Activated T-helper 17 cell treated with anti-CD3 and anti-CD28 coated beads, Interleukin-2, amount 50 U/mL, for 72 hours (primary cell): ENCODE measurements around the gene PGA5. TPM values are rescaled to one million over a fixed set of nuclear protein-coding genes. Genes with fewer than 3 reads are reported as not detected.
"Not testable (repeated sequence)": the region's sequence is repeated elsewhere in the genome, so short reads cannot be mapped to it uniquely, and the experiment has no call there.

ENCODE experiments used
- ATAC-seq: fragments of 150-1000 bp; cut with Tn5 transposase; replicated peaks from 2 replicates; pipeline ENCODE4 v1.10.0; 2021; ENCODE audit warnings: mild to moderate bottlenecking, moderate library complexity
- H3K27ac Mint-ChIP-seq: one replicate; pipeline ENCODE4 v1.8.0; 2022; ENCODE audit warnings: mixed read lengths
- H3K27me3 Mint-ChIP-seq: one replicate; pipeline ENCODE4 v1.8.0; 2022; ENCODE audit warnings: mixed read lengths
- H3K36me3 Mint-ChIP-seq: one replicate; pipeline ENCODE4 v1.8.0; 2022; ENCODE audit warnings: low read depth, mild to moderate bottlenecking, mixed read lengths
- H3K4me1 Mint-ChIP-seq: one replicate; pipeline ENCODE4 v1.8.0; 2022; ENCODE audit warnings: mixed read lengths
- H3K4me3 Mint-ChIP-seq: one replicate; pipeline ENCODE4 v1.8.0; 2022; ENCODE audit warnings: mild to moderate bottlenecking, mixed read lengths
- H3K9me3 Mint-ChIP-seq: one replicate; pipeline ENCODE4 v1.8.0; 2022; ENCODE audit warnings: mixed read lengths
- total RNA-seq, 2 donors: library from RNA; stranded (reverse); gene quantifications; one replicate each; pipeline ENCODE4 v1.2.3, GENCODE V29; 2022

PGA5 gene
- total RNA-seq, 2 donors from 2014 or later = not detected

DNA sequence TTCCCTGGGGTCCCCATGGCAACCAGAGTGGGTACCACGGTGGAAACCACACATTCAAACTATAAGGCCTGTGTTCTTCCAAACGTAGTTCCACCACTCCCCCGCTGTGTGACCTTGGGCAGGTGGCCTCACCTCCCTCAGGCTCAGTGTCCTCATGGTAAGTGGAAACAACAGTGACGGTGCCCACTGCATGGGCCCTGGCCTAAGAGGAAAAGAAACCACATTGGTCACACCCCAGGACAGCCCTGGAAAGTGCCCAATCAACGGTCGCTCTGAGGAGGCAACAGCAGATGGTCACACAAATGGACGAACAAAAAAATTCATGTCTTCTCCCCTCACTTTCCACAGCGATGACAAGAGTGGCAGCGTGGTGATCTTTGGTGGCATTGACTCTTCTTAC, 7.1 kb downstream of the PGA5 start:
- ATAC-seq, H3K36me3 Mint-ChIP-seq, H3K27ac Mint-ChIP-seq, H3K4me1 Mint-ChIP-seq, H3K9me3 Mint-ChIP-seq, H3K27me3 Mint-ChIP-seq, H3K4me3 Mint-ChIP-seq: not testable (repeated sequence)

DNA sequence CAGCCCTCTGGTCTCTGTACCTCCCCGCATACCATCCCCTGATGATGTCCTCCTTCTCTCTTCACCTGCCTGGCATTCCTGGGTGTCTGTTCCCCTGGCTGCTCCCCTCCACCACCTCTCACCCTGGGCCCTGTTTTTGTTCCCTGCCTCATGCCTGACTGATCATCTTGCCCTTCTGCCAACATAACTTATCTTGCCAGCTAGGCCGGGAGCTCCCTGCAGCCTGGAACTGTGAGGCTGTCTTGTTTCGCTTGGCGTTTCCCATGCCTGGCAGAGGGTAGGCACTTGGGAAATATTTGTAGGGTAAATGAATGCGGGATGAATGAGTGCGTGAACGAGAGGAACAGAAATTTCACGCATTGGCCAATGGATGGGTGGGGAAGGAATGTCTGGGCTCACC, 8.2 kb downstream of the PGA5 start:
- not testable (repeated sequence) for ATAC-seq, H3K9me3 Mint-ChIP-seq, H3K4me3 Mint-ChIP-seq, H3K27me3 Mint-ChIP-seq, H3K4me1 Mint-ChIP-seq, H3K27ac Mint-ChIP-seq, H3K36me3 Mint-ChIP-seq

DNA sequence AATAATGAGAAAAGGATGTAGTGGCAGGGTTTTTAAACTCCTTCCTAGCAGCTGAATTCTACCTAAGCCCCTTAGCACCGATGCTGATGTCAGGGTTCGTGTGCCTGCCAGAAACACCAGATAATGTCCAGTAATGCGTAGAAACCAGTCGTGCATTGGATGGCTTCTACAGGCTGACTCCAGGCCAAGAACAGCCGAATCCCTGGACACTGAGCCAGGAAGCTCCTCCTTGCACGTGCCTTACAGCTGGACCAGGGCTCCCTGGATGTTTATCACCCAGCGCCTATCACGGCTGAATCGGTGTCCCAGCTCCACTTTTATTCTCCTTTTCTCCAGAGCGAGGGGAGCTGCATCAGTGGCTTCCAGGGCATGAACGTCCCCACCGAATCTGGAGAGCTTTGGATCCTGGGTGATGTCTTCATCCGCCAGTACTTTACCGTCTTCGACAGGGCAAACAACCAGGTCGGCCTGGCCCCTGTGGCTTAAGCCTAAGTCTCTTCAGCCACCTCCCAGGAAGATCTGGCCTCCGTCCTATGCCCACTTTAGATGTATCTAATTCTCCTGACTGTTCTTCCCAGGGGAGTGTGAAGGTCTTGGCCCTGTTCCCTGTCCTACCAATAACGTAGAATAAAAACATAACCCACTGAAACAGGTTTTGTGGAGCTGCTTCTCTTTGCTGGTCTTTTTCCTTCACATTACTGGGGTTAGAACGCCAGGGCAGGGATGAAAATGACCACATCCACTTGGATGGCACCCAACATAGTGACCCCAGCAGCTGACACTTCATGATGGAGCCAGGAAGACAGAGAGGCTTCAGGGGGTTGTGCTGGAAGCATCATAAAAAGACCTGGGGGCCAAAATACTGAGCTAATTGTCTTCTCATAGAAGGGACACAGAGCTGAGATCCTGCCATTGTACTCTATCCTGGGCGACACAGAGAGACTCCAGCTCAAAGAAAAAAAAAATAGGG, 10.1 kb downstream of the PGA5 start:
- not testable (repeated sequence) for H3K27ac Mint-ChIP-seq, ATAC-seq, H3K4me3 Mint-ChIP-seq, H3K27me3 Mint-ChIP-seq, H3K4me1 Mint-ChIP-seq, H3K9me3 Mint-ChIP-seq, H3K36me3 Mint-ChIP-seq

DNA sequence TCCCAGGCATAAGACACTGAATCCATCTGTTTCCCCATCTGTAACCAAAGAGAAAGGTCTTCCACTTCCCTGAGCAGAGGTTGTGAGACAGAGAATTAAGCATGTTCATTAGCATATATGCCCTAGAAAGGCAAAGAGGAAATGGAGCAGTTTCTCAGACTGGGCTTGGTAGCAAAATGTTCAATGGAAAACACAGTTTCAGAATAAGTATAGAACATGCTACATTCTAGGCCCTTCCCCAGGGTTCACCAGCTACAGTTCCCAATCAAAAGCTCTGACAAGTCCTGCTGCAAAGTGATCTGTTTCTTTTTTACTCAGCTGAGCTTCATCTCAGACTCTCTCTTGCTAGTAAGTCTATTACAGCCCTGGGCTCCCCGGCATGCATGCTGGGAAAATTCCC, 11.4 kb downstream of the PGA5 start:
- ATAC-seq, H3K9me3 Mint-ChIP-seq, H3K4me1 Mint-ChIP-seq, H3K36me3 Mint-ChIP-seq, H3K27me3 Mint-ChIP-seq, H3K4me3 Mint-ChIP-seq, H3K27ac Mint-ChIP-seq: not testable (repeated sequence)

DNA sequence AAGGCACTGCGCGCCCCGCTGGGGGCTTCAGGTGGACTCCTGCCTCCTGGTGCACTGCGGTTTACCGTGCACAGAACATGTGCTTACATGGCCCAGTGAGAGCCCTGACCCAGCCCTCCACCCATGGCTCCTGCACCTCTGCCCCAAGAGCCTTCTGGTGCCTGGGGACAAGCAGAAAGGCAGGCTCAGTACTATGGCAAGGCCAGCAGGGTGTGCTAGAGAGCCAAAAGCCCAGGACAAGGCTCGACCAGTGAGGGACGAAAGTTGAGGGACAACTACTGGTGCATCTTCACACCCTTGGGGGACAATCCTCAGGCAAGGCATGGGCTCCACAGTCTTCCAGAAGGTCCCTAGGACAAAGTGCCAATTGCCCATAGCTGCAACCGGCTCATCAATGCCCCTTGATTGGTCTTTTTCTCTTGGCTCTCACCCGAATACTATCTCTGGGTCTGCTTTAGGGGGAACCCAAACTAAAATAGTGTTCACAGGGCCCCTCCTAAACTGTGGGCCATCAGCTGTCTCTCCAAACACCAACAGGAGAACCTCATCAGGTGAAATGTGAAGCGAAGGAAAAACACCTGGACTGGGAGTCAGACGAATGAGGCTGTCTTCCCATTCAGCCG, 13.5 kb downstream of the PGA5 start:
- Mint-ChIP-seq H3K27me3 (peaks cover 3% of the 10 kb centered on the region), H3K36me3 (no peaks in the 10 kb centered on the region), H3K4me3 (no peak overlapping the region), H3K27ac (no peak overlapping the region), H3K9me3 (no peaks in the 10 kb centered on the region), H3K4me1 (no peaks in the 10 kb centered on the region)
- ATAC-seq = peak; percentile 93

DNA sequence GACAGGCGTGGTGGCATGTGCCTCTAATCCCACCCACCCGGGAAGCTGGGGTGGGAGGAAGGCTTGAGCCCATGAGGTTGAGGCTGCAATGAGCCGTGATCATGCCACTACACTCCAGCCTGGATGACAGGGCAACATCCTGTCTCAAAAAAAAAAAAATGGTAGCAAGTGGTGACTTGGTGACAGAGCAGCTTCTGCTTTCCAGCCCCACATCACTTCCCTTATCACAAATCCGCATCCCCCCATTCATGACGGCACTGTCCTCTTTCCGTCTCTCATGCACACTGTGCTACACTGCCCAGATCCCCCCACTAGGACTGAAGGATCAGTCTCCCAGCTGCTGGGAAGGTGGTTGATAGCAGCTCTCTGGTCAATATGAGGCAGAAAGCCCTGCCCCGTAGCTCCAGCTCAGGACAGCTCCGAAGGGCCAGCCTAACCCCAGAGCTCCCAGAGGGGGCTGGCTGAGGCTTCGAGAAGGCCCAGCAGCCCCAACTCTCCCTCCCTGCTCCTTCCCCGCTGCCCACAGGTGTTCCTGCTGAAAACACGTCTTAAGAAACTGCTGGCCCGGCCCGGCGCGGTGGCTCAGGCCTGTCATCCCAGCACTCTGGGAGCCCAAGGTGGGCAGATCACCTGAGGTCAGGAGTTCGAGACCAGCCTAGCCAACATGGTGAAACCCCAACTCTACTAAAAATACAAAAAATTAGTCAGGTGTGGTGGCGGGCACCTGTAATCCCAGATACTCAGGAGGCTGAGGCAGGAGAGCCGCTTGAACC, 15.9 kb downstream of the PGA5 start:
- ATAC-seq = no peak
- H3K27ac Mint-ChIP-seq = peak overlapping the region; percentile 41
- no peaks in the 10 kb centered on the region for H3K4me1 Mint-ChIP-seq
- H3K4me3 Mint-ChIP-seq = no peak overlapping the region
- no peaks in the 10 kb centered on the region for H3K36me3 Mint-ChIP-seq
- peaks cover 7% of the 10 kb centered on the region for H3K27me3 Mint-ChIP-seq
- H3K9me3 Mint-ChIP-seq = no peaks in the 10 kb centered on the region

DNA sequence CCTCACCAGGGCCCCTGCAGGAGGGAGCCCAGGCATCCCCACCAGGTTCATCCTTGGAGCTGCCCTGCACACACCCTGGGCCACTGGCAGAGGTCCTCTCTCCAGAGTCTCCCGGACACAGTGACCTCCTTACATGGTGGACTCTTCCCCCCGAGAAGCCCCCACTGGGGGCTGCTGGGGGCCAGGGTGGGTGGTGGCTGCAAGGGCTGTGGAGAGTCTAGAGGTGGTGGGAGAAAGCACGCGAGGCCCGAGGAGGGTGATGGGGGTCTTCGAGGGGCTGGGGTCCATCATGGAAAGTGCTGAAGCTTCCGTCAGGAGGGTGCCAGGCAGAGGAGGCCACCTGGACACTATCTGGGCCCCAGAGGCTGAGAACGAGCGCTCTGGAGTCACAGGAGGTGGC, 17.6 kb downstream of the PGA5 start:
- ATAC-seq = no peak
- Mint-ChIP-seq H3K36me3 (no peaks in the 10 kb centered on the region), H3K4me1 (no peaks in the 10 kb centered on the region), H3K27ac (no peak overlapping the region), H3K27me3 (peaks cover 7% of the 10 kb centered on the region), H3K9me3 (no peaks in the 10 kb centered on the region), H3K4me3 (no peak overlapping the region)

DNA sequence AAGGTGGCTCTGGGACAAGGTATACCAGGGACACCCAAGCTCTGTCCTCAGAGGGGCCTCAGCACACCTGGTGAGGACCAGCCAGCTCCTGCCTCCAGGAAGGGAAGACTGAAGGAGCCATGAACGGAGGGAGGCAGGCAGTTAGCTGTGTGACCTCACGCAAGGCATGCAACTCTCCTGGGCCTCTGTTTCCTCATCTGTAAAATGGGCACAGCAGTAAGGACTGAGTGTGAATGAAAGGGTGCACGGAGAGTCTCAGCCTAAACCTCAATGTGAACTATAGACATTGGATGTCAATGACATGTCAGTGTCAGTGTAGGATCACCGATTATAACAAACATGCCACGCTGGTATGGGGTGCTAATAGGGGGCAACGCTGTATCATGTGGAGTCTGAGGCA, 18.4 kb downstream of the PGA5 start:
- no peaks in the 10 kb centered on the region for H3K36me3 Mint-ChIP-seq
- H3K9me3 Mint-ChIP-seq = no peaks in the 10 kb centered on the region
- H3K27me3 Mint-ChIP-seq = peaks cover 7% of the 10 kb centered on the region
- H3K4me3 Mint-ChIP-seq = no peak overlapping the region
- ATAC-seq = no peak
- H3K27ac Mint-ChIP-seq = no peak overlapping the region
- no peaks in the 10 kb centered on the region for H3K4me1 Mint-ChIP-seq

DNA sequence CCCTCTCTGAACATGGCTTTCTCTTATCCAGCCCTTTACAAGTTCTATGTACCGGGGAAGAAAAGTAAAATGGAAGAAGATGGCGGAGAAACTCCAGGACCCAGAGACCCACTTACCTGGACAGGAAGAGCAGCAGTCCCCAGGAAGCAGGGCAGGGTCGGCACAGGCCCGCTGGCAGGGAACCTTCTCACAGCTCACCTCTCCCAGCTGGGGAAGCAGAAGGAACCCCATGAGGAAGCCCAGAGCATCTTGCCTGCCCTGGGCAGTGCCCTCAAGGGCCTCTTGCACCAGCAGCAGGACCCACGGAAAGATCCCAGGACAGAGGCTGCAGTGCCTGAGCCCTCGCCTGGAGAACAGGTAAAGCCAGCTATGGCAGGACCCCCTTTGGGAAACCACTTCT, 23.4 kb downstream of the PGA5 start:
- peaks cover 3% of the 10 kb centered on the region for H3K27me3 Mint-ChIP-seq
- no peak overlapping the region for H3K4me3 Mint-ChIP-seq
- H3K4me1 Mint-ChIP-seq = no peaks in the 10 kb centered on the region
- H3K36me3 Mint-ChIP-seq = no peaks in the 10 kb centered on the region
- ATAC-seq = no peak
- H3K27ac Mint-ChIP-seq = no peak overlapping the region
- no peaks in the 10 kb centered on the region for H3K9me3 Mint-ChIP-seq

DNA sequence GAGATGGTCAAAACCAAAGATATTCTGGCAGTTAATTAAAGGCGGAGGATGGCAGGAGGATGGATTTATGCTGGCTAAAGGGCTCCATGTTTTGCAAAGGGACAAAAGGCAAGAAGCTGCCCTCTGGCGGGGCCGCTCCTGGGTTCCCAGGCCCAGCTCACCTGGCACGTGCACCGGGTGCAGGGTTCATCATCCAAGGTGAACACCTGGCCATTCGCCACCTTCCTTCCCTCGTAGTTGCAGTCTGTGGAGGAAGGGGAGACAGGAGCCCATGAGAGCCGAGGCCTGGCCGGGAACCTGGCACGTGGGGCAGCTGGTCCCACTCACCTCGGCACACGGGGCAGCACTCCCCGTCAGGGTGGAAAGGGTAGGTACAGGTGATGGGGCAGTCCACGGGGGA, 23.8 kb downstream of the PGA5 start:
- Mint-ChIP-seq H3K4me1 (no peaks in the 10 kb centered on the region), H3K9me3 (no peaks in the 10 kb centered on the region), H3K27ac (no peak overlapping the region), H3K4me3 (no peak overlapping the region), H3K27me3 (peaks cover 3% of the 10 kb centered on the region), H3K36me3 (no peaks in the 10 kb centered on the region)
- ATAC-seq = no peak

DNA sequence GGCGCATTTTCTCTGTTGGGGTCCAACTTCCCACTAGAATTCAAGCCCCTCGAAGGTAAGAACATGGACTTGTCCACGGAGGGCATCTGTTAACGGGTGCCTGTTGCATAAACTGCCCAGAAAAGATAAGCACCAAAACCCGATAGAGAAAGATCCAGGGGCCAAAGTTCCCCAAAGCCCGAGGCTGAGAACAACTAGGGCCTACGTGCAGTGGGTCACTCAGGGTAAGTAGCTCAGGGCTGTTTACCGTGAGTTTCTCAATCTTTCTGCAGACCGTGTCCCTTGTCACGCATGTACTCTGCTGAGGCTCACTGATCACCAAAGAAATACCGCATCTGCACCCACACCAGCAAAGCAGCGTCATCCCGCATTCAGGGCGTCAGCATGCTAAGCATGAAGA, 24.4 kb downstream of the PGA5 start:
- no peaks in the 10 kb centered on the region for H3K9me3 Mint-ChIP-seq
- no peak overlapping the region for H3K27ac Mint-ChIP-seq
- H3K36me3 Mint-ChIP-seq = no peaks in the 10 kb centered on the region
- ATAC-seq = no peak
- H3K4me3 Mint-ChIP-seq = no peak overlapping the region
- H3K4me1 Mint-ChIP-seq = no peaks in the 10 kb centered on the region
- H3K27me3 Mint-ChIP-seq = peaks cover 3% of the 10 kb centered on the region

DNA sequence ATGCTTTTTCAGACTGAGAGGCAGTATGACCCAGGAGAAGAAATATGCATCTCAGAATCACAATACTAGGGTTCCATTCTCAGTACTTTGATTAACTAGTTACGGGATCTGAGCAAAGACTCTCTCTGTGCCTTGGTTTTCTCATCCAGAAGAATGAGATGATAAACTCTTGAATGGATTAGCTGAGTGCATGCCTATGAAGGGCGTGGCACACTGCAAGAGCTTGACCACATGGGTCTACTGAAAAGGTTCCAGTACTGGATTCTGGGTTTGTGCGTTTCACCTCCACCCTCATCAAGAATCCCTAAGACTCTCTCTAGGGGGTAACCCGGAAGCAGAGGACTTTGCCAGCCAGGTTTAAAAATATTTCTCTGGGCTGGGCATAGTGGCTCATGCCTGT, 25.6 kb downstream of the PGA5 start:
- H3K4me3 Mint-ChIP-seq = no peak overlapping the region
- no peaks in the 10 kb centered on the region for H3K9me3 Mint-ChIP-seq
- H3K27me3 Mint-ChIP-seq = no peaks in the 10 kb centered on the region
- no peak for ATAC-seq
- no peaks in the 10 kb centered on the region for H3K36me3 Mint-ChIP-seq
- no peak overlapping the region for H3K27ac Mint-ChIP-seq
- no peaks in the 10 kb centered on the region for H3K4me1 Mint-ChIP-seq

DNA sequence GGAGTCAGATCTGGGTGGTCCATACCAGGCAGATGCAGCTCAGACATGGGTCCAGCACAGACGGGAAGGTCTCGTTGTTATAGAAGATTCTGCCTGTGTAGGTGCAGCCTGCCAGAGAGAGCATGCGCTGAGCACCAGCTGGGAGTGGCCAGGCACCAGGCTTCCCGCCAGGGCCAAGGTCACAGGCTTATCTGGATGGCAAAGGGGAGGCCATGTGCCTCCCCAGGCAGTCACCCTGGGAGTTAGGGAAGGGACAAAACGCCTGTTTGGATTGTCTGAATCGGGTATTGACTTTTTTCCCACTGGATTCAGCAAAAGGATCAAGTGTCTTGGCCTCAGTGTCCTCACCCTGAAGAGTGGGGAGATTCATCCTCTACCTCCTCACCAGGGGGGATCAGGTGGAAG, 26.5 kb downstream of the PGA5 start:
- Mint-ChIP-seq H3K27me3 (no peaks in the 10 kb centered on the region), H3K9me3 (no peaks in the 10 kb centered on the region), H3K4me1 (no peaks in the 10 kb centered on the region), H3K4me3 (no peak overlapping the region), H3K36me3 (no peaks in the 10 kb centered on the region), H3K27ac (no peak overlapping the region)
- no peak for ATAC-seq

DNA sequence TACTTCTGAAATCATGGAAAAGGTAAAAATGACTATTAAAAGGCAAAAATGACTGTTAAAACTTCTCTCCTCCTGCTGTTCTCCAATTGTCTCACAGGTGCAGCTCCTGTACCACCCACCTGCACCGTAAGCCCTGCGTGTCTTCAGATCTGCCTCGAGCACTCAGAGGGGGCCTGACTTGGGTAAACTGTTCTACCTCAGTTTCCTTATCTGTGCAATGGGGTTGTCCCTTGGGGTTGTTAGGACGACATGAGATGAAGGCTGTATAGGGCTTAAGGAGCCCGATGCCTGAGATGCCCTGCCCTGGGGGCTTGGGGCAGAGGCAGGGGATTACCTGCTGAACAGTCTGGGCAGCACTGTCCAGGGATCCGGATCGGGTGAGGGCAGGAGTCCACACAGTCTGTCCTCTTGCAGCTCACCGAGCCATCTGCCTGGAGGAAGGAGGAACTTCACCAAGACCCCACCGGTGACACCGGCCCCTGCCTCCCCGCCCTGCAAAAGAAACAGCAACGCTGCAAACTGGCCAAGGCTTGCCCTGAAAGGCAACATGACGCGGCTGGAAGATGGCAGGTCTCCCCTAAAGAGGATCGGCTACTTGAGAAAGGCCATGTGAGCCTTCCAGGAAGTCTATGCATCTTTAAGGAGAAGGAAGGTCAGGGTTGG, 27.7 kb downstream of the PGA5 start:
- Mint-ChIP-seq H3K9me3 (no peaks in the 10 kb centered on the region), H3K4me1 (no peaks in the 10 kb centered on the region)
- ATAC-seq = no peak

More for the DNA sequence above, 27.7 kb downstream of the PGA5 start:
- no peaks in the 10 kb centered on the region for H3K27me3 Mint-ChIP-seq
- no peak overlapping the region for H3K27ac Mint-ChIP-seq
- no peak overlapping the region for H3K4me3 Mint-ChIP-seq
- no peaks in the 10 kb centered on the region for H3K36me3 Mint-ChIP-seq
